Measurements from ENCODE around the gene RGS3.
A peak's percentile ranks its signal among the peaks of the same experiment; 100 is the strongest.

Gene RGS3

GRCh38 chr9:113514061-113514460 lies 50.5 kb downstream of the RGS3 start:
- H3K36me3 ChIP-seq (replicated peaks): no peaks in the 10 kb centered on the region

GRCh38 chr9:113514748-113515147 lies 51.2 kb downstream of the RGS3 start:
- Histone ChIP-seq H3K27ac (no peak overlapping the region), H3K27me3 (replicated peaks) (no peaks in the 10 kb centered on the region), H3K36me3 (replicated peaks) (no peaks in the 10 kb centered on the region), H3K4me3 (ENCODE audit: low read depth, low read length) (no peak overlapping the region)
- in situ Hi-C loops (cut with HindIII; ENCODE audit: low pct_ligation_motif_present, low sequenced_read_pairs): no loop called here
- TF ChIP-seq CTCF (IDR thresholded peaks at IDR 0.05; ENCODE audit: low read depth, low read length, missing control alignments): no peak
- DNase-seq: no peak

More at GRCh38 chr9:113514061-113514460, 50.5 kb downstream of the RGS3 start:
- no peak for TF ChIP-seq CTCF (IDR thresholded peaks at IDR 0.05; ENCODE audit: low read depth, low read length, missing control alignments)
- in situ Hi-C loops (cut with HindIII; ENCODE audit: low pct_ligation_motif_present, low sequenced_read_pairs): no loop called here
- no peaks in the 10 kb centered on the region for H3K27me3 ChIP-seq (replicated peaks)
- no peak overlapping the region for H3K4me3 ChIP-seq (ENCODE audit: low read depth, low read length)
- no peak for DNase-seq
- H3K27ac ChIP-seq: no peak overlapping the region

GRCh38 chr9:113515862-113516261 lies 52.3 kb downstream of the RGS3 start:
- Histone ChIP-seq H3K27ac (no peak overlapping the region), H3K4me3 (ENCODE audit: low read depth, low read length) (no peak overlapping the region), H3K27me3 (replicated peaks) (no peaks in the 10 kb centered on the region), H3K36me3 (replicated peaks) (no peaks in the 10 kb centered on the region)
- no peak for TF ChIP-seq CTCF (IDR thresholded peaks at IDR 0.05; ENCODE audit: low read depth, low read length, missing control alignments)
- in situ Hi-C loops (cut with HindIII; ENCODE audit: low pct_ligation_motif_present, low sequenced_read_pairs): no loop called here
- DNase-seq: no peak

- Histone ChIP-seq H3K36me3 (replicated peaks) (no peaks in the 10 kb centered on the region), H3K4me3 (ENCODE audit: low read depth, low read length) (no peak overlapping the region), H3K27me3 (replicated peaks) (no peaks in the 10 kb centered on the region), H3K27ac (no peak overlapping the region)
- no peak for TF ChIP-seq CTCF (IDR thresholded peaks at IDR 0.05; ENCODE audit: low read depth, low read length, missing control alignments)
- in situ Hi-C loops (cut with HindIII; ENCODE audit: low pct_ligation_motif_present, low sequenced_read_pairs): no loop called here
- DNase-seq: no peak
Measured at GRCh38 chr9:113516840-113517577, 53.5 kb downstream of the RGS3 start.

GRCh38 chr9:113519426-113520108 lies 56.0 kb downstream of the RGS3 start:
- TF ChIP-seq CTCF (IDR thresholded peaks at IDR 0.05; ENCODE audit: low read depth, low read length, missing control alignments): no peak
- no peak for DNase-seq
- Histone ChIP-seq H3K27me3 (replicated peaks) (no peaks in the 10 kb centered on the region), H3K4me3 (ENCODE audit: low read depth, low read length) (no peak overlapping the region), H3K27ac (peak overlapping the region; percentile 9), H3K36me3 (replicated peaks) (no peaks in the 10 kb centered on the region)
- in situ Hi-C loops (cut with HindIII; ENCODE audit: low pct_ligation_motif_present, low sequenced_read_pairs): no loop called here

Data from brain microvascular endothelial cell (primary cell).